BE2C (cell line): Measurements from ENCODE around the gene CDH20.

Source experiments
- DNase-seq: peaks from one replicate; pipeline ENCODE4 v3.0.0-alpha.2; 2020
- H3K27me3 ChIP-seq: fragments of 250-450 bp; sonication (Bioruptor Pico); 2 replicates; pipeline ENCODE4 v1.5.1; 2020; ENCODE audit warnings: mild to moderate bottlenecking
- H3K36me3 ChIP-seq: fragments of 250-450 bp; sonication (Bioruptor Pico); 2 replicates; pipeline ENCODE4 v1.5.1; 2020; ENCODE audit warnings: mild to moderate bottlenecking
- H3K4me1 ChIP-seq: fragments of 250-450 bp; sonication (Bioruptor Pico); 2 replicates; pipeline ENCODE4 v1.5.1; 2020
- H3K4me3 ChIP-seq: 2 replicates; pipeline ENCODE4 v1.5.1; 2011; ENCODE audit warnings: low read depth, low read length
- H3K9me3 ChIP-seq: fragments of 250-450 bp; sonication (Bioruptor Pico); 2 replicates; pipeline ENCODE4 v1.5.1; 2020
- TF ChIP-seq, protein P1 (sequence below): IDR thresholded peaks from 2 replicates; pipeline ENCODE4 v1.5.1; 2012; ENCODE audit warnings: mild to moderate bottlenecking, low read depth, low read length

Gene CDH20

DNA sequence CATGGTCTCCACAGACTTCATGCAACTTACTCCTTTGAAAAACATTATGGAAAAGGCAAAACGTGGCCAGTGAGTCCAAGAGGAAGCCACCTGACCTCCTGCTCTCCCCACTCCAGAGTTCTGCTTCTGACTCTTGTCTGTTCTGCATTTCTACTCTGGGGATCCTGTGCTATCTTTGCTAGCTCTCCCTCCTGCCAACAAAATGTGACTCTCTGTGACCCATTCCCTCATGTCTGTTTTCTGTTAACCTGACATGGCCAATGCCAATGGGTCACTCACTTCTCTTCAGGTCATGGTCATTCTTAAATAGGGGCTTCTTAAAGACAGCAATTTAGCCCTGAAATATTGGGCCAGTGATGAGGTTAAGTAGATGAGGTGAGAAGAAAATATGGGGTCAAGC lies 210.3 kb downstream of the CDH20 start:
- TF ChIP-seq, protein P1, sequence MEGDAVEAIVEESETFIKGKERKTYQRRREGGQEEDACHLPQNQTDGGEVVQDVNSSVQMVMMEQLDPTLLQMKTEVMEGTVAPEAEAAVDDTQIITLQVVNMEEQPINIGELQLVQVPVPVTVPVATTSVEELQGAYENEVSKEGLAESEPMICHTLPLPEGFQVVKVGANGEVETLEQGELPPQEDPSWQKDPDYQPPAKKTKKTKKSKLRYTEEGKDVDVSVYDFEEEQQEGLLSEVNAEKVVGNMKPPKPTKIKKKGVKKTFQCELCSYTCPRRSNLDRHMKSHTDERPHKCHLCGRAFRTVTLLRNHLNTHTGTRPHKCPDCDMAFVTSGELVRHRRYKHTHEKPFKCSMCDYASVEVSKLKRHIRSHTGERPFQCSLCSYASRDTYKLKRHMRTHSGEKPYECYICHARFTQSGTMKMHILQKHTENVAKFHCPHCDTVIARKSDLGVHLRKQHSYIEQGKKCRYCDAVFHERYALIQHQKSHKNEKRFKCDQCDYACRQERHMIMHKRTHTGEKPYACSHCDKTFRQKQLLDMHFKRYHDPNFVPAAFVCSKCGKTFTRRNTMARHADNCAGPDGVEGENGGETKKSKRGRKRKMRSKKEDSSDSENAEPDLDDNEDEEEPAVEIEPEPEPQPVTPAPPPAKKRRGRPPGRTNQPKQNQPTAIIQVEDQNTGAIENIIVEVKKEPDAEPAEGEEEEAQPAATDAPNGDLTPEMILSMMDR = no peak
- Histone ChIP-seq H3K4me1 (no peaks in the 10 kb centered on the region), H3K4me3 (no peak overlapping the region), H3K9me3 (no peaks in the 10 kb centered on the region), H3K36me3 (no peaks in the 10 kb centered on the region), H3K27me3 (no peaks in the 10 kb centered on the region)
- DNase-seq = no peak

DNA sequence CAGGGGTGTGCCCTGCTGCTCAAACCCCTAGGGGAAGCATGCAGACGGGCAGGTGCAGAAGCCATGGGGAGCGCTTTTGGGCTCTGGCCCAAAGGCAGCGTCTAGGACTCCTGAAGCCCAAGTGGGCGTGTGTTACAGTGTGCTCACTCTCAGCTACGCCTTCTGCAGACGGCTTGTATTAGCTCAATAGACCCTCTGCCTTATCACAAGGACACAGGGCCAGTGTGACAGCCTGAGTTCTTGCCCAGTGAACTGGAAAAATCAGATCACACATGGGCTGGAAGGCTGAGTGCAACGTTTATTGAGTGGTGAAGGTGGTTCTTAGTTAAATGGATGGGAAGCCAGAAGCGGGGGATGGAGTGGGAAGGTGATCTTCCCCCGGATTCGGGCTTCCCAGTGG lies 210.9 kb downstream of the CDH20 start:
- H3K27me3 ChIP-seq = no peaks in the 10 kb centered on the region

DNA sequence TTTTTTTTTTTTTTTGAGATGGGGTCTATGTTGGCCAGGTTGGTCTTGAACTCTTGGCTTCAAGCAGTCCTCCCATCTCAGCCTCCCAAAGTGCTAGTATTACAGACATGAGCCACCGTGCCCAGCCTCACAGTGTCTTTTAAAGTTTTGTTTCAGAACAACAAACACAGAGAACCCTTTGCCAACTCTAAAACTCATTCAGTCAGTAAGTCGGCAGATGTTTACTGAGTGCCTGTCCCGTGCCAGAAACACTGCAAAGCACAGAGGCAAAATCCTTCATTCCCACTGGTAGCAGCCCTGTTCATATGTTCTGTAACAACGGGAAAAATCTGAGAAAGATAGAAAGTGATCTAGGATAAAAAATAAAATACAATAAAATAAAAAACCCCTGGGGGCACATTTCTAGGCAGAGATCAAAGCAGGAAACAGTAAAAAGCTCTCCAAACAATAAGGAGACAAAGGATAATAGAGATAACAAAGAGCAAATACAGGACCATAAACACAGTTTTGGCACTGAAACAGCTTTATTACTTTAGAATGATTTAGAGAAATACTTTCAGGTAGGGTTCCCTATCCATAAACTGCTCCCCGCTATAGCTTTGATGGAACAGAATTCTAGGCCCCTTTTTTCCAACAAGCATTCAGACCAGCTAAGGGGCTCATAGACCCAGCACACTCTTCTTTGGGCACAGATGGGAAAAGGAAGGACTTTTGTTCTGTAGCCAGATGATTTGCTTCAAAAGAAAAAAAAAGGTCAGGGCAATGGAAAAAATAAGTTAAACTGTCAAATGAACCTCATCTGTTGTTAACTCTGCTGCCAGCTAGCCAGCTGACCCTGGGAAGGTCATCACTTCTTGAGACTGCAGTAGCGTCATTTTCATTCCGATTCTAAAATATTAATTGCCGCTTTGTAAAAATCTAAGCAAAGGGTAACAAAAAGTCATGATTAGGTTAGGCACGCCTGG lies 212.3 kb downstream of the CDH20 start:
- Histone ChIP-seq H3K27me3 (no peaks in the 10 kb centered on the region), H3K9me3 (no peaks in the 10 kb centered on the region), H3K36me3 (no peaks in the 10 kb centered on the region), H3K4me3 (no peak overlapping the region), H3K4me1 (no peaks in the 10 kb centered on the region)
- DNase-seq = no peak
- TF ChIP-seq, protein P1 = no peak

More for the DNA sequence above, 210.9 kb downstream of the CDH20 start:
- Histone ChIP-seq H3K4me1 (no peaks in the 10 kb centered on the region), H3K4me3 (no peak overlapping the region), H3K36me3 (no peaks in the 10 kb centered on the region), H3K9me3 (no peaks in the 10 kb centered on the region)
- TF ChIP-seq, protein P1 = no peak
- peak; percentile 22 for DNase-seq

DNA sequence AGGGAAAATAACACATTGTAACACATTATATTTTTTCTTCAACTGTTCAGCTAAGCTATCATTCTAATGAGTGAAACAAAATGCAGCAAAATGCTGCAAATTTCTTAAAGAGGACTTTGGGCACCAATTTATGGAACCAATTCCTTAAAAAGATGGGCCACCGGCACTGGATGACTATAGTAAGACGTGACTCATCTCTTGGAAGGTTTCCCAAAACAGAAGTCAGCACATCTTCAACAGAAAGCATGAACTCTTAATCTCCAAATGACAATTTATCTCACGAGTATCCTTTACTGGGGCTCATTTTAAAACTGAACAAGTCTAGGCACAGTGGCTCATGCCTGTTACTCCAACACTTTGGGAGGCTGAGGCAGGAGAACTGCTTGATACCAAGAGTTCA lies 213.4 kb downstream of the CDH20 start:
- no peak for DNase-seq
- Histone ChIP-seq H3K27me3 (no peaks in the 10 kb centered on the region), H3K9me3 (no peaks in the 10 kb centered on the region), H3K4me1 (no peaks in the 10 kb centered on the region), H3K36me3 (no peaks in the 10 kb centered on the region), H3K4me3 (no peak overlapping the region)
- TF ChIP-seq, protein P1 = no peak

DNA sequence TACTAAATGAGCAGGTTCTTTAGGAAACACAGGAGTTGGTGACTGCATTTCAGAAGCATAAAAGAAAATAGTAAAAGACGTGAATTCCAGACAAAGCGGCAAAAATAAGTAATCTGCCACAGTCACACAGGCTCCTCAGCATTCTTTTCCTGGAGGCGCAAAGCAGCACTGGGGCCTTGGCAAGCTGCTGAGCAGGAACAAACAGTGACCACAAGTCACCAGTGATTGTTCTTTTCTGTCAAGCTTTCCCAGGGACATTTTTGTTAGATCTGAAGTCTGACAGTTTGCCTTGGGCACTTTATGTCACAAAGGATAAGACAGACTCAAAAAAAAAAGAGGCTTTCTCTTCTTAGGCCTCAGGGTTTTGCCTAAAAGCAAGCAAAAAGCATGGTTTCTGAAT lies 216.2 kb downstream of the CDH20 start:
- no peak for DNase-seq
- no peaks in the 10 kb centered on the region for H3K36me3 ChIP-seq
- H3K4me3 ChIP-seq = no peak overlapping the region
- no peaks in the 10 kb centered on the region for H3K27me3 ChIP-seq
- no peaks in the 10 kb centered on the region for H3K4me1 ChIP-seq
- TF ChIP-seq, protein P1 = no peak
- no peaks in the 10 kb centered on the region for H3K9me3 ChIP-seq

DNA sequence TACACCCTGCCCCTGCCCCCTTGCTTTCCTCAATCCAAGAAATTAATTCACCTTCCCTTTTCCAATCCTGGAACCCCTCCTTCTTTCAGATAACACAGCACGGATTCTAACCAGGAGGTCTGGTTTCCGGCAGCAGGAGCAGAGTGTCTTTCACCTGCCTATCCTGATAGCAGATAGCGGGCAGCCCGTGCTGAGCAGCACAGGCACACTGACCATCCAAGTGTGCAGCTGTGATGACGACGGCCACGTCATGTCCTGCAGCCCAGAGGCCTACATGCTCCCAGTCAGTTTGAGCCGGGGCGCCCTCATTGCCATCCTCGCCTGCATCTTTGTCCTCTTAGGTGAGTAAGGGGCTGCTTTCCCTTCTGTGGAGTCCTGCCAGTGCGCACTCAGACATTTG lies 216.7 kb downstream of the CDH20 start:
- no peaks in the 10 kb centered on the region for H3K4me1 ChIP-seq
- peak; percentile 23 for DNase-seq
- TF ChIP-seq, protein P1 = no peak
- no peaks in the 10 kb centered on the region for H3K9me3 ChIP-seq
- H3K36me3 ChIP-seq = no peaks in the 10 kb centered on the region
- H3K27me3 ChIP-seq = no peaks in the 10 kb centered on the region
- no peak overlapping the region for H3K4me3 ChIP-seq
